GM10847 (cell line): ENCODE measurements around the gene ARHGAP22.

Experiments
- POLR2A ChIP-seq: IDR thresholded peaks from 2 replicates; pipeline ENCODE4 v1.6.1; 2011; ENCODE audit not compliant: insufficient read length; ENCODE audit errors: extremely low read depth

ARHGAP22 gene

GRCh38 chr10:48634198-48634983, 29.5 kb upstream of the ARHGAP22 start:
- TF ChIP-seq POLR2A, result no peak

- TF ChIP-seq POLR2A, result no peak
Observed at GRCh38 chr10:48633381-48634197, 28.7 kb upstream of the ARHGAP22 start.

GRCh38 chr10:48632166-48632565, 27.3 kb upstream of the ARHGAP22 start:
- no peak for TF ChIP-seq POLR2A

GRCh38 chr10:48627984-48628609, 23.2 kb upstream of the ARHGAP22 start:
- TF ChIP-seq POLR2A, result no peak

GRCh38 chr10:48626986-48627731, 22.3 kb upstream of the ARHGAP22 start:
- no peak for TF ChIP-seq POLR2A

- TF ChIP-seq POLR2A, result no peak
Observed at GRCh38 chr10:48626447-48626846, 21.6 kb upstream of the ARHGAP22 start.

- no peak for TF ChIP-seq POLR2A
Observed at GRCh38 chr10:48625826-48626134, 20.9 kb upstream of the ARHGAP22 start.

- no peak for TF ChIP-seq POLR2A
Observed at GRCh38 chr10:48623607-48624132, 18.8 kb upstream of the ARHGAP22 start.

- TF ChIP-seq POLR2A, result no peak
Observed at GRCh38 chr10:48623009-48623408, 18.1 kb upstream of the ARHGAP22 start.

GRCh38 chr10:48620719-48621118, 15.8 kb upstream of the ARHGAP22 start:
- no peak for TF ChIP-seq POLR2A

- TF ChIP-seq POLR2A, result no peak
Observed at GRCh38 chr10:48616436-48616835, 11.6 kb upstream of the ARHGAP22 start.

GRCh38 chr10:48614481-48615390, 9.9 kb upstream of the ARHGAP22 start:
- no peak for TF ChIP-seq POLR2A

- no peak for TF ChIP-seq POLR2A
Observed at GRCh38 chr10:48613016-48613415, 8.1 kb upstream of the ARHGAP22 start.
